ENCODE measurements around the gene RFX2. TPM values are rescaled to one million over a fixed set of nuclear protein-coding genes. Genes with fewer than 3 reads are reported as not detected.

RFX2 gene
- total and polyA plus RNA-seq, 2 experiments from 2014 or later: 2.3 to 4.9 TPM

DNA sequence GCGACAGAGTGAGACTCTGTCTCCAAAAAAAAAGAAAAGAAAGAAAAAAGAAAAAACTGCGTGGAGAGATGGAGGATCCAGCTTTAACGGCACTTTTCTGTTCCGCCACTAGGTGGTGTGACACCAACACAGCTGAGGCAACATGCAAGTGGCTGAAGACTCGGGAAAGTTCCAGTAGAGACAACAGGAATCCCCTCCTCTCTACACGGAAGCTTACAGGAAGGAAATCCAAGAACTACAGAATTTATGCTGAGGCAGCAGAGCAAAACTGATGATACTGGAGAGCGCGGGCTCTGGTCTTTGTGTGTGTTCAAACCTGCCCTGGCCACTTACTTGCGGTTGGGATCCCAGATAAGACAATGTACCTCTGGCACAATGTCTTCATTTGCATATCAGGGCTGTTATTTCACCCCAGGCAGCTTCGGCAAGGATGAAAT, 142.3 kb downstream of the RFX2 start:
- WGBS (ENCODE audit: low lambda C conversion rate, missing lambda C conversion rate): 11% methylated on average over 10 of the region's 10 CpGs
- H2AFZ ChIP-seq: no peak overlapping the region
- DNase-seq (ENCODE audit: low spot score): peak; percentile 88
- TF ChIP-seq, protein P1, sequence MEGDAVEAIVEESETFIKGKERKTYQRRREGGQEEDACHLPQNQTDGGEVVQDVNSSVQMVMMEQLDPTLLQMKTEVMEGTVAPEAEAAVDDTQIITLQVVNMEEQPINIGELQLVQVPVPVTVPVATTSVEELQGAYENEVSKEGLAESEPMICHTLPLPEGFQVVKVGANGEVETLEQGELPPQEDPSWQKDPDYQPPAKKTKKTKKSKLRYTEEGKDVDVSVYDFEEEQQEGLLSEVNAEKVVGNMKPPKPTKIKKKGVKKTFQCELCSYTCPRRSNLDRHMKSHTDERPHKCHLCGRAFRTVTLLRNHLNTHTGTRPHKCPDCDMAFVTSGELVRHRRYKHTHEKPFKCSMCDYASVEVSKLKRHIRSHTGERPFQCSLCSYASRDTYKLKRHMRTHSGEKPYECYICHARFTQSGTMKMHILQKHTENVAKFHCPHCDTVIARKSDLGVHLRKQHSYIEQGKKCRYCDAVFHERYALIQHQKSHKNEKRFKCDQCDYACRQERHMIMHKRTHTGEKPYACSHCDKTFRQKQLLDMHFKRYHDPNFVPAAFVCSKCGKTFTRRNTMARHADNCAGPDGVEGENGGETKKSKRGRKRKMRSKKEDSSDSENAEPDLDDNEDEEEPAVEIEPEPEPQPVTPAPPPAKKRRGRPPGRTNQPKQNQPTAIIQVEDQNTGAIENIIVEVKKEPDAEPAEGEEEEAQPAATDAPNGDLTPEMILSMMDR (IDR thresholded peaks at IDR 0.05; ENCODE audit: poor library complexity): peak; percentile 89
- TF ChIP-seq EZH2phosphoT487 (IDR thresholded peaks at IDR 0.05; ENCODE audit: low read depth, severe bottlenecking, unreplicated experiment) (no peak), EZH2 (IDR thresholded peaks at IDR 0.05; ENCODE audit: borderline replicate concordance) (no peak)
- no peaks in the 10 kb centered on the region for H3K9me3 ChIP-seq (ENCODE audit: low read depth)
- no peaks in the 10 kb centered on the region for H3K27me3 ChIP-seq
- H3K27ac ChIP-seq: peak overlapping the region; percentile 76
- no peaks in the 10 kb centered on the region for H3K36me3 ChIP-seq (replicated peaks; ENCODE audit: insufficient read depth, low read depth)
- peak overlapping the region; percentile 45 for H3K4me2 ChIP-seq
- H3K4me3 ChIP-seq: no peak overlapping the region
- H3K4me1 ChIP-seq (ENCODE audit: insufficient read depth): peaks cover 42% of the 10 kb centered on the region
- H3K79me2 ChIP-seq: peaks cover 98% of the 10 kb centered on the region
- peaks cover 72% of the 10 kb centered on the region for H4K20me1 ChIP-seq (ENCODE audit: insufficient read depth, poor library complexity, severe bottlenecking)
- H3K9me2 ChIP-seq (replicated peaks; ENCODE audit: insufficient read depth): no peaks in the 10 kb centered on the region

DNA sequence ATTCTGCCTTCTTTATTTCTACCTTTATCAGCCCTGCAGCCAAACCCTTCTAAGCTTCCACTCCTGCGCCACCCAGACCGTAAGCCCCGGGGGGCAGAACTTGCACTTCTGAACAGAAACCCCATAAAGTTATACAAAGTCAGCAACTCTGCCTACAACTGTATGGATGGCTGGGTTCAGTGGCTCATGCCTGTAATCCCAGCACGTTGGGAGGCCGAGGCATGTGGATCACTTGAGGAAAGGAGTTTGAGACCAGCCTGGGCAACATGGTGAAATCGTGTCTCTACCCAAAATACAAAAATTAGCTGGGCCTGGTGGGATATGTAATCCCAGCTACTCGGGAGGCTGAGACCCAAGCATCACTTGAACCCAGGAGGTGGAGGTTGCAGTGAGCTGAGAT, 142.7 kb downstream of the RFX2 start:
- Histone ChIP-seq H3K27ac (peak overlapping the region; percentile 54), H3K36me3 (replicated peaks; ENCODE audit: insufficient read depth, low read depth) (no peaks in the 10 kb centered on the region), H2AFZ (no peak overlapping the region)

DNA sequence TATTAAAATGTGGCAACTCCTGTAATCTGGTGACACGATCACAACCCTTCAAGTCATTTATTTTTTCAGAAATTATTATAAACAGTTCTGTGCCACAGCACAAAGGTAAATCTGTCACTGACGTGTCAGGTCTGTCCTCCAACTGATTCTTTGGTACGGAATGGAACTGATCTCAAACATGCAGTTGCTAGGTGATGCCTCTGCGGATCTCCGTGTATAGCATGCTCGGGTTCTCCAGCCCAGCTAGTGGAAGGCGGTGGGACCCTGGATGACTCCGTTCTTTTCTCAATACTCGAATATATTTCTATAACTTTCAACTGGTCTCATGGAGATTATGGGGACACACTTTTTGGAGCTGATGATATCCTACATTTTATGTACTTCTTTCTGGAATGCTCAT, 143.4 kb downstream of the RFX2 start:
- Histone ChIP-seq H4K20me1 (ENCODE audit: insufficient read depth, poor library complexity, severe bottlenecking) (peaks cover 68% of the 10 kb centered on the region), H3K4me1 (ENCODE audit: insufficient read depth) (peaks cover 52% of the 10 kb centered on the region), H3K27ac (peak overlapping the region; percentile 54)

More for the DNA sequence above, 142.7 kb downstream of the RFX2 start:
- Histone ChIP-seq H3K4me1 (ENCODE audit: insufficient read depth) (peaks cover 47% of the 10 kb centered on the region), H3K4me3 (no peak overlapping the region), H3K9me3 (ENCODE audit: low read depth) (no peaks in the 10 kb centered on the region), H3K79me2 (peaks cover 98% of the 10 kb centered on the region), H4K20me1 (ENCODE audit: insufficient read depth, poor library complexity, severe bottlenecking) (peaks cover 72% of the 10 kb centered on the region), H3K9me2 (replicated peaks; ENCODE audit: insufficient read depth) (no peaks in the 10 kb centered on the region), H3K4me2 (peak overlapping the region; percentile 23), H3K27me3 (no peaks in the 10 kb centered on the region)
- WGBS (ENCODE audit: low lambda C conversion rate, missing lambda C conversion rate): 73% methylated on average over 7 of the region's 7 CpGs
- TF ChIP-seq EZH2phosphoT487 (IDR thresholded peaks at IDR 0.05; ENCODE audit: low read depth, severe bottlenecking, unreplicated experiment) (no peak), EZH2 (IDR thresholded peaks at IDR 0.05; ENCODE audit: borderline replicate concordance) (no peak)
- TF ChIP-seq, protein P1 (IDR thresholded peaks at IDR 0.05; ENCODE audit: poor library complexity): no peak
- DNase-seq (ENCODE audit: low spot score): no peak

More for the DNA sequence above, 143.4 kb downstream of the RFX2 start:
- no peaks in the 10 kb centered on the region for H3K36me3 ChIP-seq (replicated peaks; ENCODE audit: insufficient read depth, low read depth)
- H3K9me2 ChIP-seq (replicated peaks; ENCODE audit: insufficient read depth): no peaks in the 10 kb centered on the region
- H3K4me2 ChIP-seq: peak overlapping the region; percentile 55
- no peak overlapping the region for H2AFZ ChIP-seq
- H3K79me2 ChIP-seq: peaks cover 95% of the 10 kb centered on the region
- TF ChIP-seq EZH2phosphoT487 (IDR thresholded peaks at IDR 0.05; ENCODE audit: low read depth, severe bottlenecking, unreplicated experiment) (no peak), EZH2 (IDR thresholded peaks at IDR 0.05; ENCODE audit: borderline replicate concordance) (no peak)
- TF ChIP-seq, protein P1 (IDR thresholded peaks at IDR 0.05; ENCODE audit: poor library complexity): no peak
- no peak overlapping the region for H3K4me3 ChIP-seq
- H3K27me3 ChIP-seq: no peaks in the 10 kb centered on the region
- DNase-seq (ENCODE audit: low spot score): no peak
- no peaks in the 10 kb centered on the region for H3K9me3 ChIP-seq (ENCODE audit: low read depth)
- whole genome bisulfite sequencing (ENCODE audit: low lambda C conversion rate, missing lambda C conversion rate): 90% methylated on average over 9 of the region's 9 CpGs
